ENCODE results near the gene BLM.

BLM gene

DNA sequence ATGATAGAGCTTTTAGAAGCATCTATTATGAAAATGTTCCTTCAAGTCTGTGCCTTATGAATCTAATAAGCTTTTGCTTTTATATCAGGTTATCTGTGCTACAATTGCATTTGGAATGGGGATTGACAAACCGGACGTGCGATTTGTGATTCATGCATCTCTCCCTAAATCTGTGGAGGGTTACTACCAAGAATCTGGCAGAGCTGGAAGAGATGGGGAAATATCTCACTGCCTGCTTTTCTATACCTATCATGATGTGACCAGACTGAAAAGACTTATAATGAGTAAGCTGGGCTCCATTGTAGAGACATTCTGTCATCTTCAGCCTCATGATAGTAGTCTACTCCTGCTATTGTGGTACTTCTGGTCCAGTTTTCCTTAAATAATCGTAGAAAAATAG lies 73.4 kb downstream of the BLM start:
- TF ChIP-seq, protein P1, sequence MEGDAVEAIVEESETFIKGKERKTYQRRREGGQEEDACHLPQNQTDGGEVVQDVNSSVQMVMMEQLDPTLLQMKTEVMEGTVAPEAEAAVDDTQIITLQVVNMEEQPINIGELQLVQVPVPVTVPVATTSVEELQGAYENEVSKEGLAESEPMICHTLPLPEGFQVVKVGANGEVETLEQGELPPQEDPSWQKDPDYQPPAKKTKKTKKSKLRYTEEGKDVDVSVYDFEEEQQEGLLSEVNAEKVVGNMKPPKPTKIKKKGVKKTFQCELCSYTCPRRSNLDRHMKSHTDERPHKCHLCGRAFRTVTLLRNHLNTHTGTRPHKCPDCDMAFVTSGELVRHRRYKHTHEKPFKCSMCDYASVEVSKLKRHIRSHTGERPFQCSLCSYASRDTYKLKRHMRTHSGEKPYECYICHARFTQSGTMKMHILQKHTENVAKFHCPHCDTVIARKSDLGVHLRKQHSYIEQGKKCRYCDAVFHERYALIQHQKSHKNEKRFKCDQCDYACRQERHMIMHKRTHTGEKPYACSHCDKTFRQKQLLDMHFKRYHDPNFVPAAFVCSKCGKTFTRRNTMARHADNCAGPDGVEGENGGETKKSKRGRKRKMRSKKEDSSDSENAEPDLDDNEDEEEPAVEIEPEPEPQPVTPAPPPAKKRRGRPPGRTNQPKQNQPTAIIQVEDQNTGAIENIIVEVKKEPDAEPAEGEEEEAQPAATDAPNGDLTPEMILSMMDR (IDR thresholded peaks at IDR 0.05; ENCODE audit: extremely low read depth, missing control alignments) = no peak
- no peak for DNase-seq (ENCODE audit: low spot score)

DNA sequence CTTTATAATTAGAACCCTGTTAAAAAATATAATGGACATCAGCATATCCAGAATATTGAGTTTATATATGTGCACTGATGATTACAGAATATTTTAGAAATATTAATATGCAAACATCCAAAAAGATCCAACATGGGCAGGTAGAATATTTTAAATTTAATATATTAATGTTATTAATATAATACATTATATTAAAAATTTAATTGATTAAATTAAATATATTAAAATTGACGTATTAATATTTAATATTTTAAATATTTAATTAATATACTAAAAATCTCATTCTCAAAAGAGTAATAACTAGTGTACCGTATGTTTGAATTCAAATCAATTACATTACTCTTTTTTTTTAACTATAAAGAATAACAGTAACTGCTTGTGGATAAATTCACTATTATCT lies 77.4 kb downstream of the BLM start:
- no peak for DNase-seq (ENCODE audit: low spot score)

DNA sequence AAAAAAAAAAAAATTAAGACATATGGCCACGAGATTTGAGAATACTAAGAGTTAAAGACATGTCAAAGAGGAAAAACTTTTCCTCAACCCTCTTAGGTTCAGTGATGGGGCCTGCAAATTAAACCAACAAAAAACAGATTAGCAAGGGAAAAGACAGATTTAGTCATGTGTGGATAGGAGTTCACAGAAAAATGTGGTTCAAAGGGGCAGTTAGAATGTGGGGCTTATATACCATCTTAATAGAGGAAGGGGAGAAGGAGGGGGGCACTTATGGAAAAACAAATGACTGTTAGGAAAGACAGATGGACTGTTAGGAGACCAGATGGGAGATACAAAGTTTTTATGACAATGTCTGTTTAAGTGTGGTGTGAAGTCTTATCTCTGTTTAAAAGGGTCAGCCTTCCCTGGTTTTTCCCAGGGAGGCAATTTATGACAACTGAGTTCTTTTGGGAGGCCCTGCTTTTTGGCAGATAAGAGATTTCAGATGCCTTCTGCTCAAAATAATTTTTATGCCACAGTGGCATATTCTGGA lies 82.6 kb downstream of the BLM start:
- TF ChIP-seq, protein P1 (IDR thresholded peaks at IDR 0.05; ENCODE audit: extremely low read depth, missing control alignments) = no peak
- no peak for DNase-seq (ENCODE audit: low spot score)

More for the DNA sequence above, 77.4 kb downstream of the BLM start:
- TF ChIP-seq, protein P1 (IDR thresholded peaks at IDR 0.05; ENCODE audit: extremely low read depth, missing control alignments) = no peak

DNA sequence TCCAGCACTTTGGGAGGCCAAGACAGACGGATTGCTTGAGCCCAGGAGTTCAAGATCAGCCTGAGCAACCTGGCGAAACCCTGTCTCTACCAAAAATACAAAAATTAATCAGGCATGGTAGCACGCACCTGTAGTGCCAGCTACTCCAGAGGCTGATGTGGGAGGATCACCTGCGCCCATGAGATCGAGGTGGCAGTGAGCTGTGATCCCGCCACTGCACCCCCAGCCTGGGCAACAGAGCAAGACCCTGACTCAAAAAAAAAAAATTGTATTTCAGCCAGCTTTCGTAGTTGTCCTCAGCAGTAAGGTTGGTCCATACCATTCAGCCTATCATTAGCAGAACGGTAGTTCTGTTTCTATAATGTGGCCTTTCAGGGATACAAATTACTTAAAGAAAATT lies 84.7 kb downstream of the BLM start:
- TF ChIP-seq, protein P1 (IDR thresholded peaks at IDR 0.05; ENCODE audit: extremely low read depth, missing control alignments) = no peak
- DNase-seq (ENCODE audit: low spot score) = no peak

DNA sequence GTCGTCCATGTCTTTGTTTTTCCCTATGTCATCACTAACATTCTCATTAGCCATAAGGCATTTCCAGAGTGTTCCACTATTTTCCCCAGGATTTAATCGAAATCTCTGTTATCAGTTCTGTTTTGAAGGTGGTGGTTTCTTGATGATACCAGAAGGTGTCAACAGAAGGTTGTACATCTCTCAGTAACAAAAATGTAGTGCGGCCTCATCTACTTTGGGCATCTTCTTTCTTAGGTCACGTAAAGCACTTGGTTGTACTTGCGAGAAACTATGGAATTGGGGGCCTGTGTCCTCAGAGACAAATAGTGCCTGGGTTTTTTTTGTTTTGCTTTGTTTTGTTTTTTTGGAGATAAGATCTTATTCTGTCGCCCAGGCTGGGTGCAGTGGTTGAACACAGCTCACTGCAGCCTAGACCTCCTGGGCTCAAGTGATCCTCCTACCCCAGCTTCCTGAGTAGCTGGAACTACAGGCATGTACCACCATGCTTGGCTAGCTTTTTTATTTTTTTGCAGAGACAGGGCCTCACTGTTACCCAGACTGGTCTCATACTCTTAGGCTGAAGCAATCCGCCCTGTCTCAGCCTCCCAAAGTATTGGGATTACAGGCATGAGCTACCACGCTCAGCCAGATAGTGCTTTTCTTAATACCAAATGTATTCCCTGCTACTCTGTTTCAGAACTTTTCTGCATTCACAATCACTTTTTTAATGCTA lies 90.1 kb downstream of the BLM start:
- no peak for DNase-seq (ENCODE audit: low spot score)
- TF ChIP-seq, protein P1 (IDR thresholded peaks at IDR 0.05; ENCODE audit: extremely low read depth, missing control alignments) = no peak

DNA sequence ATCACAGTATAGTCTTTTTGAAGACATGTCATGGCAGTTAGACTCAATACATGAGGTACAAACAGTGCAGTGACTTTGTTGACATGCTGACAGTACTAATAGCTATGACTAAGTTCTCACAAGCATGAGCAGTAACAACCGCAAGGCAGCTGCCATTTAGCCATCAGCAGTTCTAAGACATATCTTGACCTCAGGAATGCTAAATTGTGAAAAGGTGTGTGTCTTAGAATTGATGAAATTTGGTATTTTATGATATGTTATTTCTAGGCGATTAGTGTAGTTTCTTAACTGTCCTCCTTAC lies 90.6 kb downstream of the BLM start:
- TF ChIP-seq, protein P1 (IDR thresholded peaks at IDR 0.05; ENCODE audit: extremely low read depth, missing control alignments) = no peak
- DNase-seq (ENCODE audit: low spot score) = no peak

DNA sequence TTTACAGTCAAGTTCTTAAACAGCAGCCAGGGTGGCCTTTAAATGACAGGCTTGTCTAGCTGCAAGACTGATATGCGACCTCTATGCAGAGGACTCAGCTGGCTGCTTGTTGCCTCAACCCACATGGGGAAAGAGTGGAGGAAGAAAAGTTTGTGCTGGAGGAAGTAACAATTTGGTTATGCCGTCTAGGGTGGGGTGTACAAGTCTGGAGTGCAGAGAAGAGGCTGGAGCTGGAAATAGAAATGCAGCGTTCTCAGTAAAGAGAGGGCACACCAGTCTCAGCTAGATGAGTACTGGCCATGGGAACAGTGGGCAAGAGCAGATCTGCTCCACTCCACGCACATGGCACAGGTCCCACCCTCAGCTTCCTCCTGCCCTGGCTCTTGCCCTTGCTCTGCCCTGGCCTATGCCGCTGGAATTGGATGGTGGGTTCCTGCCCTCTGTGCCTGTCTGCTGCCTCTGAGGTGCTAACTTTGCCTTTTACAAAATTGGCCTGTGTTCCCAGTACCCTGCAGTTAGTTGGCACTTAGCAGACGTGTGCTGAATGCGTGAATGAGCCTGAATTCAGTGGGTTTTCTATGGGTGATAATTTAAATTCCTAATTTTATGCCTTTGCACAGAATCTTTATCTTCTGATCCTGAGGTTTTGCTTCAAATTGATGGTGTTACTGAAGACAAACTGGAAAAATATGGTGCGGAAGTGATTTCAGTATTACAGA lies 91.5 kb downstream of the BLM start:
- TF ChIP-seq, protein P1 (IDR thresholded peaks at IDR 0.05; ENCODE audit: extremely low read depth, missing control alignments) = no peak
- DNase-seq (ENCODE audit: low spot score) = no peak
